ENCODE results near the gene GOLGA6L24. TPM values are rescaled to one million over a fixed set of nuclear protein-coding genes. Genes with fewer than 3 reads are reported as not detected.

GOLGA6L24 gene
- total and polyA plus RNA-seq, 4 experiments from 2014 or later = not detected

Other genes with a start within 250 kb of the GOLGA6L24 start
- gene HERC2, start 35.9 kb downstream of the GOLGA6L24 start, total RNA-seq = 10 to 100 TPM; 48.5 to 55.1 TPM
- gene HERC2, start 35.9 kb downstream of the GOLGA6L24 start, polyA plus RNA-seq = 1 to 10 TPM; 3.4 to 9.4 TPM
- not detected for gene GOLGA8F, start 20.6 kb upstream of the GOLGA6L24 start, total RNA-seq
- gene GOLGA8F, start 20.6 kb upstream of the GOLGA6L24 start, polyA plus RNA-seq = not detected
- not detected for gene GOLGA8G, start 174.9 kb upstream of the GOLGA6L24 start, total RNA-seq
- not detected for gene GOLGA8G, start 174.9 kb upstream of the GOLGA6L24 start, polyA plus RNA-seq
- gene GOLGA6L25, start 195.5 kb upstream of the GOLGA6L24 start, total RNA-seq = not detected
- not detected for gene GOLGA6L25, start 195.5 kb upstream of the GOLGA6L24 start, polyA plus RNA-seq